A549 (cell line): Measurements from ENCODE around the gene MAPT. TPM values are rescaled to one million over a fixed set of nuclear protein-coding genes. Genes with fewer than 3 reads are reported as not detected.

ENCODE experiments used
- ATAC-seq, 2 experiments: fragments of 200-7000 bp in 1 of 2; fragments of >200 bp in 1 of 2; cut with Nextera tagmentation in 1 of 2; cut with Tn5 transposase in 1 of 2; 3 replicates each; pipeline versions ENCODE4 v1.8.0 to v1.9.1; 2018 to 2020; ENCODE audit warnings: mild to moderate bottlenecking in 1 of 2, moderate library complexity in 1 of 2
- CTCF ChIA-PET: fragments of 300-600 bp; sonication (Branson Sonifier 250); formaldehyde crosslinking; extraction: SDS; loops from one replicate; lab custom pipeline; 2021; ENCODE audit warnings: antibody characterized with exemption, inconsistent platforms; lab: Yijun Ruan, JAX
- POLR2A ChIA-PET: fragments of 350-600 bp; formaldehyde crosslinking; extraction: SDS; loops from one replicate; lab custom pipeline; 2021; ENCODE audit warnings: antibody characterized with exemption, inconsistent platforms; lab: Yijun Ruan, JAX
- DNase-seq, 2 experiments: peaks; one replicate each; pipeline versions ENCODE4 v3.0.0 to v3.0.0-alpha.2; 2011 to 2016; ENCODE audit warnings: low read depth in 1 of 2, low spot score in 1 of 2
- FAIRE-seq: peaks from 2 replicates; lab custom pipeline; 2011; peaks lifted over from hg19 to GRCh38; lab: Jason Lieb, UNC
- H3K27ac ChIP-seq, 2 experiments: fragments of >200 bp; sonication (Bioruptor Twin); formaldehyde crosslinking; 3 replicates each; pipeline ENCODE4 v1.5.1; 2016 to 2017
- H3K4me1 ChIP-seq: fragments of >200 bp; sonication (Bioruptor Twin); formaldehyde crosslinking; 3 replicates; pipeline ENCODE4 v1.6.1; 2016
- H3K4me2 ChIP-seq: fragments of >200 bp; sonication (Bioruptor Twin); formaldehyde crosslinking; 3 replicates; pipeline ENCODE4 v1.6.1; 2016
- H3K4me3 ChIP-seq: fragments of >200 bp; sonication (Bioruptor Twin); formaldehyde crosslinking; 3 replicates; pipeline ENCODE4 v1.5.1; 2016
- H3K9me3 ChIP-seq: fragments of >200 bp; sonication (Bioruptor Twin); formaldehyde crosslinking; 3 replicates; pipeline ENCODE4 v1.6.1; 2016
- CHD4 ChIP-seq: fragments of 200-600 bp; sonication (generic); IDR thresholded peaks from 2 replicates; pipeline ENCODE4 v1.6.1; 2016; ENCODE audit warnings: antibody characterized with exemption, mild to moderate bottlenecking, borderline replicate concordance
- CTCF ChIP-seq: fragments of >200 bp; sonication (Bioruptor Twin); formaldehyde crosslinking; IDR thresholded peaks from 3 replicates; pipeline ENCODE4 v1.5.1; 2016
- EHMT2 ChIP-seq: fragments of 200-600 bp; sonication (generic); IDR thresholded peaks from 2 replicates; pipeline ENCODE4 v1.6.1; 2016; ENCODE audit warnings: antibody characterized with exemption, low read depth, mild to moderate bottlenecking, moderate library complexity
- EP300 ChIP-seq, 2 experiments: fragments of >200 bp; sonication (Bioruptor Twin); formaldehyde crosslinking; IDR thresholded peaks; 2 replicates in 1 of 2; 3 replicates in 1 of 2; pipeline ENCODE4 v1.6.1; 2016 to 2017
- FOSB ChIP-seq: fragments of 250-450 bp; sonication (Bioruptor Pico); IDR thresholded peaks from 2 replicates; pipeline ENCODE4 v1.5.0; 2020; ENCODE audit warnings: mild to moderate bottlenecking, moderate library complexity
- FOSL2 ChIP-seq, 2 experiments: fragments of 450-650 bp in 1 of 2; fragments of >200 bp in 1 of 2; sonication (Bioruptor Twin) in 1 of 2; formaldehyde crosslinking; IDR thresholded peaks; 2 replicates each; pipeline versions ENCODE4 v1.5.0 to v1.6.1; 2016 to 2020; ENCODE audit warnings: mild to moderate bottlenecking in 1 of 2, moderate library complexity in 1 of 2
- FOXS1 ChIP-seq: fragments of 250-450 bp; sonication (Bioruptor Pico); IDR thresholded peaks from 2 replicates; pipeline ENCODE4 v1.5.0; 2020; ENCODE audit warnings: mild to moderate bottlenecking, moderate library complexity
- GATA3 ChIP-seq: IDR thresholded peaks from 2 replicates; pipeline ENCODE4 v1.6.1; 2012; ENCODE audit warnings: borderline replicate concordance
- HDAC2 ChIP-seq: fragments of 200-600 bp; sonication (generic); IDR thresholded peaks from 2 replicates; pipeline ENCODE4 v1.6.1; 2016
- HES2 ChIP-seq: fragments of >200 bp; sonication (Bioruptor Twin); formaldehyde crosslinking; IDR thresholded peaks from 2 replicates; pipeline ENCODE4 v1.6.1; 2016
- HMGXB4 ChIP-seq: fragments of 250-450 bp; sonication (Bioruptor Pico); IDR thresholded peaks from 2 replicates; pipeline ENCODE4 v1.5.0; 2021; ENCODE audit warnings: mild to moderate bottlenecking, moderate library complexity, borderline replicate concordance
- HOXB5 ChIP-seq: fragments of 250-450 bp; sonication (Bioruptor Pico); IDR thresholded peaks from 2 replicates; pipeline ENCODE4 v1.5.0; 2020; ENCODE audit warnings: mild to moderate bottlenecking, moderate library complexity
- JUN ChIP-seq, 2 experiments: fragments of >200 bp; sonication (Bioruptor Twin); formaldehyde crosslinking; IDR thresholded peaks; 2 replicates in 1 of 2; 3 replicates in 1 of 2; pipeline ENCODE4 v1.6.1; 2016 to 2017
- JUNB ChIP-seq: fragments of >200 bp; sonication (Bioruptor Twin); formaldehyde crosslinking; IDR thresholded peaks from 2 replicates; pipeline ENCODE4 v1.6.1; 2016
- KDM1A ChIP-seq: fragments of 200-600 bp; sonication (generic); IDR thresholded peaks from 2 replicates; pipeline ENCODE4 v1.6.1; 2016; ENCODE audit warnings: low read depth, mild to moderate bottlenecking
- MAZ ChIP-seq: fragments of 150-350 bp; IDR thresholded peaks from 2 replicates; pipeline ENCODE4 v1.6.1; 2014; ENCODE audit warnings: antibody characterized with exemption, low read depth, low read length, borderline replicate concordance
- PHF8 ChIP-seq: fragments of 200-600 bp; sonication (generic); IDR thresholded peaks from 2 replicates; pipeline ENCODE4 v1.6.1; 2016; ENCODE audit warnings: low read depth, mild to moderate bottlenecking, antibody characterized with exemption, moderate library complexity, borderline replicate concordance
- RFX5 ChIP-seq: fragments of 450-650 bp; IDR thresholded peaks from 2 replicates; pipeline ENCODE4 v1.7.1; 2014; ENCODE audit warnings: antibody characterized with exemption, mild to moderate bottlenecking, moderate library complexity
- RNF2 ChIP-seq: fragments of 200-600 bp; sonication (generic); IDR thresholded peaks from 2 replicates; pipeline ENCODE4 v1.6.1; 2016; ENCODE audit warnings: low read depth, mild to moderate bottlenecking, antibody characterized with exemption, moderate library complexity, borderline replicate concordance
- USF2 ChIP-seq: fragments of 450-650 bp; IDR thresholded peaks from 2 replicates; pipeline ENCODE4 v1.6.1; 2014; ENCODE audit warnings: antibody characterized with exemption
- ZFP36 ChIP-seq: fragments of 450-650 bp; IDR thresholded peaks from 2 replicates; pipeline ENCODE4 v1.6.1; 2014; ENCODE audit warnings: borderline replicate concordance; ENCODE audit not compliant: partially characterized antibody
- WGBS: methylation state at CpG from one replicate; pipeline ENCODE4 v1.1.6; 2017; ENCODE audit errors: missing lambda C conversion rate; 5-methylcytosine and 5-hydroxymethylcytosine counted together
- polyA plus RNA-seq, 4 experiments: library from polyadenylated mRNA; depleted of rRNA in 3 of 4; stranded (reverse); fragments of >200 nt; fragmentation: RNase III in 1 of 4; extraction: RNeasy Plus Mini Kit Qiagen cat#74134 plus additional on column Dnase treatment in 1 of 4; gene quantifications; 2 replicates in 3 of 4; 3 replicates in 1 of 4; pipeline ENCODE4 v1.2.3, GENCODE V29; 2011 to 2017

MAPT gene
- polyA plus RNA-seq, 2 of the 4 experiments (the other 2 are of a cell fraction): 1.2 to 1.6 TPM

GRCh38 chr17:45948881-45949624, 54.7 kb downstream of the MAPT start (continued):
- TF ChIP-seq FOSL2 (IDR thresholded peaks at IDR 0.05) (0 out of 2 replicates have a peak, but pooled peaks have one; percentile 36), FOSL2 (CRISPR knock-in tag; IDR thresholded peaks at IDR 0.05) (peak; percentile 94), ZFP36 (peak; percentile 32)

GRCh38 chr17:45949755-45950320, 55.5 kb downstream of the MAPT start:
- no peak overlapping the region; the same call in 2 of the 3 replicates for H3K4me2 ChIP-seq
- ChIA-PET CTCF (interaction anchor here (0.7 to 3.8 kb wide), 45 partner anchors 9 to 558 kb away, joined by 3 to 89 read pairs (median 6); partner anchors contain the start of genes KANSL1 and MAPT), POLR2A (interaction anchor here (0.9 to 1.4 kb wide), 2 partner anchors 26 to 53 kb away, joined by 3 read pairs; no protein-coding TSS in a partner anchor)
- H3K27ac ChIP-seq: peak overlapping the region; percentile 88 to 90; a peak in 5 of 6 replicates
- ATAC-seq (no peak), FAIRE-seq (no peak), DNase-seq (no peak)
- no peaks in the 10 kb centered on the region for H3K9me3 ChIP-seq
- WGBS: 84% methylated on average over 9 of the region's 9 CpGs
- TF ChIP-seq FOXS1 (CRISPR knock-in tag) (no peak), USF2 (no peak), FOSB (CRISPR knock-in tag) (no peak), EHMT2 (no peak), HES2 (no peak), KDM1A (no peak)
- H3K4me3 ChIP-seq: no peak overlapping the region
- H3K4me1 ChIP-seq: peaks cover 9% of the 10 kb centered on the region

GRCh38 chr17:45950888-45951287, 56.5 kb downstream of the MAPT start:
- FAIRE-seq: no peak

GRCh38 chr17:45951403-45951802, 57.0 kb downstream of the MAPT start:
- WGBS: 75% methylated on average over 10 of the region's 10 CpGs
- ChIA-PET CTCF (no interaction called here), POLR2A (no interaction called here)
- H3K9me3 ChIP-seq: no peaks in the 10 kb centered on the region
- H3K4me3 ChIP-seq: no peak overlapping the region
- DNase-seq (no peak), FAIRE-seq (no peak), ATAC-seq (no peak)
- H3K27ac ChIP-seq: no peak overlapping the region
- no peak overlapping the region for H3K4me2 ChIP-seq
- H3K4me1 ChIP-seq: peaks cover 9% of the 10 kb centered on the region
- TF ChIP-seq FOXS1 (CRISPR knock-in tag) (no peak), CTCF (no peak), JUN (IDR thresholded peaks at IDR 0.05) (no peak), CHD4 (no peak), GATA3 (no peak), JUNB (no peak), RNF2 (no peak), HMGXB4 (no peak), RFX5 (no peak), MAZ (no peak), HDAC2 (no peak)

More at GRCh38 chr17:45950888-45951287, 56.5 kb downstream of the MAPT start:
- ATAC-seq: no peak
- no peak overlapping the region for H3K4me2 ChIP-seq
- H3K27ac ChIP-seq: no peak overlapping the region
- H3K4me1 ChIP-seq: peaks cover 9% of the 10 kb centered on the region
- TF ChIP-seq JUN (IDR thresholded peaks at IDR 0.05) (no peak), EP300 (IDR thresholded peaks at IDR 0.05) (no peak), HMGXB4 (no peak), PHF8 (no peak), HOXB5 (CRISPR knock-in tag) (no peak)
- 84% methylated on average over 8 of the region's 8 CpGs for WGBS
- no peaks in the 10 kb centered on the region for H3K9me3 ChIP-seq
- DNase-seq: no peak
- POLR2A ChIA-PET: no interaction called here
- no peak overlapping the region for H3K4me3 ChIP-seq
- CTCF ChIA-PET: interaction anchor here (3.3 kb wide), 1 partner anchor 17 kb away, joined by 16 read pairs; no protein-coding TSS in a partner anchor
